Liver (tissue), 9 donors: ENCODE measurements around the gene THSD4. TPM values are rescaled to one million over a fixed set of nuclear protein-coding genes. Genes with fewer than 3 reads are reported as not detected.

Experiments used
- DNase-seq: peaks from one replicate; pipeline ENCODE4 v3.0.0-alpha.2; 2017; ENCODE audit warnings: low spot score
- H3K27ac ChIP-seq, 2 donors: one replicate each; pipeline ENCODE4 v1.7.0; 2013; ENCODE audit warnings: inconsistent platforms in 2 of 2, low read length in 2 of 2, control low read depth in 1 of 2, low read depth in 1 of 2, mild to moderate bottlenecking in 1 of 2
- H3K27me3 ChIP-seq, 4 donors: one replicate each; pipeline versions ENCODE4 v1.6.1 to v1.7.0; 2013; ENCODE audit warnings: low read length in 3 of 4, inconsistent platforms in 1 of 4, mild to moderate bottlenecking in 1 of 4, moderate library complexity in 1 of 4; ENCODE audit not compliant: control insufficient read depth in 4 of 4, insufficient read depth in 4 of 4
- H3K36me3 ChIP-seq, 4 donors: one replicate each; pipeline versions ENCODE4 v1.6.1 to v1.7.0; 2013; ENCODE audit warnings: low read length in 3 of 4, mild to moderate bottlenecking in 3 of 4, low read depth in 1 of 4, moderate library complexity in 1 of 4; ENCODE audit not compliant: control insufficient read depth in 4 of 4, insufficient read depth in 3 of 4
- H3K4me1 ChIP-seq, 4 donors: one replicate each; pipeline versions ENCODE4 v1.6.1 to v1.7.0; 2013; ENCODE audit warnings: low read length in 3 of 4, mild to moderate bottlenecking in 3 of 4, moderate library complexity in 1 of 4; ENCODE audit not compliant: control insufficient read depth in 4 of 4, insufficient read depth in 4 of 4
- H3K4me3 ChIP-seq, 3 donors: one replicate each; pipeline versions ENCODE4 v1.6.1 to v1.7.0; 2013; ENCODE audit warnings: low read length in 3 of 3, control low read depth in 1 of 3, low read depth in 1 of 3, mild to moderate bottlenecking in 1 of 3
- H3K9ac ChIP-seq, 2 donors: one replicate each; pipeline ENCODE4 v1.7.0; 2013; ENCODE audit warnings: low read length in 2 of 2, mild to moderate bottlenecking in 2 of 2, moderate library complexity in 2 of 2, control low read depth in 1 of 2, low read depth in 1 of 2
- H3K9me3 ChIP-seq, 4 donors: one replicate each; pipeline versions ENCODE4 v1.6.1 to v1.7.0; 2013; ENCODE audit warnings: low read length in 3 of 4; ENCODE audit not compliant: control insufficient read depth in 4 of 4
- ATF3 ChIP-seq: IDR thresholded peaks from 2 replicates; pipeline ENCODE4 v1.6.1; 2016; ENCODE audit warnings: antibody characterized with exemption
- CTCF ChIP-seq: fragments of 150-350 bp; IDR thresholded peaks from 2 replicates; pipeline ENCODE4 v1.5.1; 2017; ENCODE audit warnings: improper control_type of control experiment, low read depth, low read length; ENCODE audit not compliant: missing input control
- EGR1 ChIP-seq, 2 donors: IDR thresholded peaks; 2 replicates each; pipeline ENCODE4 v1.6.1; 2016 to 2018; ENCODE audit warnings: antibody characterized with exemption in 2 of 2, low read depth in 2 of 2
- FOXA1 ChIP-seq: IDR thresholded peaks from 2 replicates; pipeline ENCODE4 v1.6.1; 2016; ENCODE audit warnings: antibody characterized with exemption
- FOXA2 ChIP-seq: IDR thresholded peaks from 2 replicates; pipeline ENCODE4 v1.6.1; 2016; ENCODE audit warnings: antibody characterized with exemption
- GABPA ChIP-seq, 2 donors: IDR thresholded peaks in 1 of 2; conservative IDR thresholded peaks in 1 of 2; 2 replicates each; pipeline ENCODE4 v1.6.1; 2016; ENCODE audit warnings: antibody characterized with exemption in 2 of 2, mild to moderate bottlenecking in 1 of 2, moderate library complexity in 1 of 2
- HNF4A ChIP-seq, 2 donors: conservative IDR thresholded peaks; 2 replicates each; pipeline ENCODE4 v1.6.1; 2016; ENCODE audit warnings: antibody characterized with exemption in 2 of 2, mild to moderate bottlenecking in 2 of 2
- HNF4G ChIP-seq: IDR thresholded peaks from 2 replicates; pipeline ENCODE4 v1.6.1; 2016; ENCODE audit warnings: antibody characterized with exemption
- JUND ChIP-seq, 2 donors: IDR thresholded peaks; 2 replicates each; pipeline ENCODE4 v1.6.1; 2016; ENCODE audit warnings: antibody characterized with exemption in 2 of 2
- MAX ChIP-seq: IDR thresholded peaks from 2 replicates; pipeline ENCODE4 v1.6.1; 2016; ENCODE audit warnings: antibody characterized with exemption
- NR2F2 ChIP-seq: IDR thresholded peaks from 2 replicates; pipeline ENCODE4 v1.6.1; 2016; ENCODE audit warnings: antibody characterized with exemption
- REST ChIP-seq: IDR thresholded peaks from 2 replicates; pipeline ENCODE4 v1.6.1; 2016; ENCODE audit warnings: antibody characterized with exemption, mild to moderate bottlenecking
- RXRA ChIP-seq, 2 donors: IDR thresholded peaks; 2 replicates each; pipeline ENCODE4 v1.6.1; 2017 to 2018; ENCODE audit warnings: antibody characterized with exemption in 2 of 2, mild to moderate bottlenecking in 1 of 2
- SP1 ChIP-seq: IDR thresholded peaks from 2 replicates; pipeline ENCODE4 v1.6.1; 2018; ENCODE audit warnings: antibody characterized with exemption, mild to moderate bottlenecking
- TAF1 ChIP-seq: conservative IDR thresholded peaks from 2 replicates; pipeline ENCODE4 v1.6.1; 2016; ENCODE audit warnings: antibody characterized with exemption, mild to moderate bottlenecking
- YY1 ChIP-seq: IDR thresholded peaks from 2 replicates; pipeline ENCODE4 v1.6.1; 2016; ENCODE audit warnings: antibody characterized with exemption, mild to moderate bottlenecking
- ZBTB33 ChIP-seq: IDR thresholded peaks from 2 replicates; pipeline ENCODE4 v1.6.1; 2016; ENCODE audit warnings: antibody characterized with exemption
- WGBS: extraction: QIAGEN DNeasy Blood & Tissue Kit; methylation state at CpG from one replicate; pipeline ENCODE4 v1.1.7; 2013; 5-methylcytosine and 5-hydroxymethylcytosine counted together
- polyA plus RNA-seq, 2 donors: library from polyadenylated mRNA; stranded (reverse) in 1 of 2; unstranded in 1 of 2; fragments of 200-250 nt in 1 of 2; fragments of >200 nt in 1 of 2; fragmentation: Nextera tagmentation in 1 of 2; extraction: Ambion mirVana in 1 of 2; gene quantifications; one replicate each; pipeline versions ENCODE4 v1.2.1 to v1.2.3, GENCODE V29; 2013 to 2015
- total RNA-seq, 2 donors: library from RNA; depleted of rRNA; stranded (reverse); fragments of >200 nt; gene quantifications; one replicate each; pipeline ENCODE4 v1.2.3, GENCODE V29; 2014
- donor health status: healthy.
- donor health status: healthy.
- donor health status: healthy.
- donor health status: healthy.
- donor health status: healthy.

Gene THSD4
- total and polyA plus RNA-seq, 4 donors: 0.23 to 11.5 (median 1.9) TPM

- TF ChIP-seq ZBTB33 (no peak), EGR1 (IDR thresholded peaks at IDR 0.05; ENCODE audit: low read depth in 2 of 2) (no peak)
These were observed 105.6 kb downstream of the THSD4 start (continued) for GRCh38 chr15:71220828-71221227.

GRCh38 chr15:71221417-71221816 is 106.1 kb downstream of the THSD4 start:
- H3K4me1 ChIP-seq: peaks cover 2 to 14% (median 10%) of the 10 kb centered on the region in 4 donors
- H3K27me3 ChIP-seq: no peaks in the 10 kb centered on the region
- H3K9ac ChIP-seq: no peak overlapping the region
- H3K4me3 ChIP-seq: no peak overlapping the region
- H3K36me3 ChIP-seq: no peaks in the 10 kb centered on the region
- H3K27ac ChIP-seq: no peak overlapping the region
- no peaks in the 10 kb centered on the region for H3K9me3 ChIP-seq
- DNase-seq: no peak
- TF ChIP-seq REST: no peak
- no peak for TF ChIP-seq HNF4G
- TF ChIP-seq ZBTB33: no peak
- TF ChIP-seq CTCF: no peak
- no peak for TF ChIP-seq HNF4A (conservative IDR thresholded peaks at IDR 0.05)
- TF ChIP-seq EGR1 (IDR thresholded peaks at IDR 0.05; ENCODE audit: low read depth in 2 of 2): no peak
- no peak for TF ChIP-seq JUND (IDR thresholded peaks at IDR 0.05)
- no peak for TF ChIP-seq TAF1
- TF ChIP-seq MAX: no peak
- no peak for TF ChIP-seq YY1
- no peak for TF ChIP-seq ATF3
- TF ChIP-seq NR2F2: no peak
- no peak for TF ChIP-seq FOXA2
- no peak for TF ChIP-seq GABPA (IDR thresholded peaks at IDR 0.05 in 1 of 2, conservative IDR thresholded peaks at IDR 0.05 in 1 of 2)
- no peak for TF ChIP-seq FOXA1
- TF ChIP-seq RXRA (IDR thresholded peaks at IDR 0.05): no peak
- TF ChIP-seq SP1: no peak
- WGBS: 89% methylated on average over 2 of the region's 2 CpGs
